GM12878 (cell line): Measurements from ENCODE around the gene DUSP16. TPM values are rescaled to one million over a fixed set of nuclear protein-coding genes. Genes with fewer than 3 reads are reported as not detected.

Experiments used
- ATAC-seq: fragments of 200-7000 bp; cut with Tn5 transposase; 3 replicates; pipeline ENCODE4 v1.9.1; 2020; ENCODE audit warnings: mild to moderate bottlenecking, moderate library complexity
- BruUV-seq: library from RNA; stranded (reverse); fragments of 400-500 nt; replicated peaks from 2 replicates; lab custom pipeline; 2021; lab: Mats Ljungman, UMichigan
- CTCF ChIA-PET: fragments of 300-600 bp; sonication (Branson Sonifier 250); formaldehyde crosslinking; extraction: SDS; loops from one replicate; lab custom pipeline; 2021; ENCODE audit warnings: inconsistent platforms; lab: Yijun Ruan, JAX
- POLR2A ChIA-PET: fragments of 350-600 bp; formaldehyde crosslinking; extraction: SDS; loops from one replicate; lab custom pipeline; 2021; ENCODE audit warnings: inconsistent platforms; lab: Charles Lee
- RAD21 ChIA-PET: fragments of 300-600 bp; sonication (Branson Sonifier 250); formaldehyde crosslinking; loops from one replicate; lab custom pipeline; 2023; ENCODE audit warnings: antibody characterized with exemption; ENCODE audit not compliant: unreplicated experiment; lab: Charles Lee
- SMC1A ChIA-PET: fragments of 300-600 bp; sonication (Branson Sonifier 250); formaldehyde crosslinking; loops from one replicate; lab custom pipeline; 2023; ENCODE audit not compliant: unreplicated experiment, uncharacterized antibody; lab: Charles Lee
- DNase-seq: peaks from one replicate; pipeline ENCODE4 v3.0.0-alpha.2; 2011; ENCODE audit warnings: low read depth, low spot score
- FAIRE-seq: peaks from 3 replicates; lab custom pipeline; 2011; peaks lifted over from hg19 to GRCh38; lab: Jason Lieb, UNC
- H2AFZ ChIP-seq: 2 replicates; pipeline ENCODE4 v1.6.0; 2011; ENCODE audit warnings: low read depth, low read length, control low read depth; ENCODE audit not compliant: control insufficient read depth
- H3K27ac ChIP-seq: 2 replicates; pipeline ENCODE4 v1.5.1; 2011; ENCODE audit warnings: control low read depth; ENCODE audit not compliant: control insufficient read depth, insufficient read depth
- H3K27me3 ChIP-seq, 2 experiments: replicated peaks in 1 of 2; 2 replicates each; pipeline versions ENCODE4 v1.6.0 to v1.6.1; 2011; ENCODE audit warnings: low read length in 1 of 2; ENCODE audit not compliant: control insufficient read depth in 2 of 2, insufficient read depth in 2 of 2
- H3K36me3 ChIP-seq, 2 experiments: 2 replicates each; pipeline ENCODE4 v1.5.1; 2011; ENCODE audit warnings: low read length in 1 of 2; ENCODE audit not compliant: control insufficient read depth in 2 of 2, insufficient read depth in 2 of 2
- H3K4me1 ChIP-seq: 2 replicates; pipeline ENCODE4 v1.6.1; 2011; ENCODE audit warnings: mild to moderate bottlenecking, low read length, moderate library complexity, mixed read lengths; ENCODE audit not compliant: control insufficient read depth, insufficient read depth
- H3K4me2 ChIP-seq: 2 replicates; pipeline ENCODE4 v1.6.0; 2011; ENCODE audit warnings: control low read depth; ENCODE audit not compliant: control insufficient read depth, insufficient read depth
- H3K4me3 ChIP-seq: fragments of 200-600 bp; sonication (generic); 2 replicates; pipeline ENCODE4 v1.5.1; 2016
- H3K79me2 ChIP-seq: 2 replicates; pipeline ENCODE4 v1.6.0; 2011; ENCODE audit warnings: low read length; ENCODE audit not compliant: control insufficient read depth, insufficient read depth
- H3K9ac ChIP-seq: 2 replicates; pipeline ENCODE4 v1.8.0; 2011; ENCODE audit warnings: low read length, control low read depth, mixed read lengths; ENCODE audit not compliant: control insufficient read depth, insufficient read depth
- H3K9me3 ChIP-seq: replicated peaks from 3 replicates; pipeline ENCODE4 v1.5.1; 2011; ENCODE audit warnings: mild to moderate bottlenecking, low read length; ENCODE audit not compliant: control insufficient read depth, insufficient read depth
- H4K20me1 ChIP-seq: 2 replicates; pipeline ENCODE4 v1.6.0; 2011; ENCODE audit not compliant: control insufficient read depth, insufficient read depth
- CEBPB ChIP-seq, 2 experiments: fragments of 150-350 bp in 1 of 2; IDR thresholded peaks; 2 replicates each; pipeline ENCODE4 v1.6.1; 2012 to 2014; ENCODE audit warnings: low read depth in 2 of 2, low read length in 2 of 2, borderline replicate concordance in 1 of 2, inconsistent platforms in 1 of 2
- FOXM1 ChIP-seq: IDR thresholded peaks from 2 replicates; pipeline ENCODE4 v1.6.1; 2012; ENCODE audit warnings: low read depth, mild to moderate bottlenecking, inconsistent platforms, low read length, moderate library complexity
- IRF4 ChIP-seq: IDR thresholded peaks from 2 replicates; pipeline ENCODE4 v1.6.1; 2011; ENCODE audit warnings: low read depth, low read length
- JUND ChIP-seq: IDR thresholded peaks from 2 replicates; pipeline ENCODE4 v1.6.1; 2012; ENCODE audit warnings: low read depth, mild to moderate bottlenecking, low read length, improper control_type of control experiment, moderate library complexity
- MLLT1 ChIP-seq: fragments of 450-650 bp; IDR thresholded peaks from 2 replicates; pipeline ENCODE4 v1.6.1; 2016; ENCODE audit warnings: mild to moderate bottlenecking
- MTA2 ChIP-seq: fragments of 450-650 bp; IDR thresholded peaks from 2 replicates; pipeline ENCODE4 v1.6.1; 2016; ENCODE audit warnings: low read depth, mild to moderate bottlenecking, moderate library complexity
- NRF1 ChIP-seq: conservative IDR thresholded peaks from 2 replicates; pipeline ENCODE4 v1.6.1; 2011; ENCODE audit warnings: mild to moderate bottlenecking, low read depth, low read length, improper control_type of control experiment
- RBBP5 ChIP-seq: fragments of 200-600 bp; sonication (generic); conservative IDR thresholded peaks from 2 replicates; pipeline ENCODE4 v1.6.1; 2016
- SIX5 ChIP-seq: IDR thresholded peaks from 2 replicates; pipeline ENCODE4 v1.6.1; 2011; ENCODE audit warnings: mild to moderate bottlenecking, low read depth, low read length, moderate library complexity; ENCODE audit not compliant: severe bottlenecking
- SMARCA5 ChIP-seq: fragments of 450-650 bp; IDR thresholded peaks from 2 replicates; pipeline ENCODE4 v1.6.1; 2017; ENCODE audit warnings: mild to moderate bottlenecking
- ZNF24 ChIP-seq: fragments of 450-650 bp; IDR thresholded peaks from 2 replicates; pipeline ENCODE4 v1.6.1; 2017; ENCODE audit warnings: antibody characterized with exemption, mild to moderate bottlenecking
- ZNF274 ChIP-seq: IDR thresholded peaks from one replicate; pipeline ENCODE4 v1.8.0; 2011; ENCODE audit not compliant: insufficient read length, insufficient read depth
- ZNF592 ChIP-seq: fragments of 450-650 bp; IDR thresholded peaks from 2 replicates; pipeline ENCODE4 v1.6.1; 2017; ENCODE audit warnings: mild to moderate bottlenecking, moderate library complexity
- WGBS: methylation state at CpG from one replicate; pipeline ENCODE4 v1.1.6; 2016; ENCODE audit warnings: low lambda C conversion rate; ENCODE audit not compliant: insufficient replicate concordance, insufficient coverage; ENCODE audit errors: missing lambda C conversion rate; 5-methylcytosine and 5-hydroxymethylcytosine counted together
- in situ Hi-C: fragments of 300-500 bp; cut with MboI; formaldehyde crosslinking; loops from 9 replicates; pipeline ENCODE4 v1.14.3; 2018; ENCODE audit warnings: mixed read lengths
- intact Hi-C: fragments of 100-400 bp; cut with micrococcal nuclease; formaldehyde crosslinking; loops from one replicate; pipeline ENCODE4 v1.14.2; 2022; ENCODE audit not compliant: unreplicated experiment
- polyA plus RNA-seq, 11 experiments: library from polyadenylated mRNA; depleted of rRNA in 4 of 11; unstranded in 6 of 11; stranded (reverse) in 5 of 11; fragments of >200 nt; fragmentation: Nextera tagmentation in 4 of 11; fragmentation: Illumina TruSeq in 1 of 11; extraction: Ambion mirVana in 4 of 11; extraction: Trizol in 1 of 11; gene quantifications; 1 replicate in 1 of 11; 2 replicates in 10 of 11; pipeline versions ENCODE4 v1.2.1 to v1.2.3, GENCODE V29; 2011 to 2016; ENCODE audit warnings: inconsistent platforms in 2 of 11, missing spikeins in 2 of 11, low read depth in 1 of 11
- total RNA-seq, 4 experiments: library from RNA; depleted of rRNA in 3 of 4; stranded (reverse); fragments of >200 nt in 3 of 4; fragmentation: Illumina TruSeq in 1 of 4; extraction: Trizol in 1 of 4; gene quantifications; 2 replicates each; pipeline versions ENCODE4 v1.2.1 to v1.2.3, GENCODE V29; 2013 to 2021

Gene DUSP16
- total and polyA plus RNA-seq, 10 of the 15 experiments (the other 5 are each of a cell fraction or from before 2014, with no cell fraction given): 3.9 to 75.3 (median 26.8) TPM

GRCh38 chr12:12505544-12506495, 56.8 kb downstream of the DUSP16 start:
- in situ Hi-C loops: no loop called here
- ChIA-PET CTCF (interaction anchor here (0.8 to 5.3 kb wide), 20 partner anchors 12 to 231 kb away, joined by 3 to 72 read pairs (median 4); partner anchors contain the start of genes CREBL2 and DUSP16), RAD21 (interaction anchor here (0.6 to 5.6 kb wide), 21 partner anchors 15 to 950 kb away, joined by 3 to 56 read pairs (median 7); partner anchors contain the start of genes BORCS5 and DUSP16), SMC1A (interaction anchor here (0.7 to 5.6 kb wide), 29 partner anchors 11 to 231 kb away, joined by 3 to 98 read pairs (median 7); partner anchors contain the start of gene DUSP16), POLR2A (interaction anchor here (0.8 to 6.0 kb wide), 23 partner anchors 12 to 188 kb away, joined by 3 to 51 read pairs (median 4); partner anchors contain the start of genes BORCS5 and DUSP16)
- Histone ChIP-seq H3K36me3 (peaks cover 0 to 4% of the 10 kb centered on the region in 2 experiments; a peak in 2 of 4 replicates), H3K9me3 (no peaks in the 10 kb centered on the region; the same call in 2 of the 3 replicates), H3K4me1 (peaks cover 36% of the 10 kb centered on the region), H3K79me2 (peaks cover 47% of the 10 kb centered on the region), H3K9ac (peak overlapping the region; percentile 23; the same call in 1 of the 2 replicates), H3K4me3 (peak overlapping the region; percentile 30), H3K27ac (peak overlapping the region; percentile 80), H2AFZ (peak overlapping the region; percentile 49), H3K27me3 (no peaks in the 10 kb centered on the region), H4K20me1 (no peaks in the 10 kb centered on the region), H3K4me2 (peak overlapping the region; percentile 85)
- peak; percentile 87 for ATAC-seq
- TSS peak; percentile 53 for BruUV-seq
- peak; percentile 94 for DNase-seq
- intact Hi-C loops: loop anchor here (1.0 to 5.0 kb wide), 5 partner anchors 20 to 196 kb away; partner anchors contain the start of genes CREBL2 and DUSP16
- WGBS: 44% methylated on average over 11 of the region's 11 CpGs
- FAIRE-seq: peak; percentile 86
- no peak for TF ChIP-seq ZNF274
- no peak for TF ChIP-seq ZNF592
- TF ChIP-seq NRF1: no peak
- TF ChIP-seq IRF4: peak; percentile 50; the same call in 1 of the 2 replicates
- TF ChIP-seq MTA2: peak; percentile 98
- peak; percentile 93 for TF ChIP-seq ZNF24
- TF ChIP-seq MLLT1: peak; percentile 87
- TF ChIP-seq FOXM1: peak; percentile 85; the same call in 1 of the 2 replicates
- TF ChIP-seq SIX5: no peak
- TF ChIP-seq CEBPB (IDR thresholded peaks at IDR 0.05; ENCODE audit: borderline replicate concordance in 1 of 2, low read depth in 2 of 2, low read length in 2 of 2): no peak
- no peak for TF ChIP-seq SMARCA5
- TF ChIP-seq RBBP5: no peak
- TF ChIP-seq JUND: 0 out of 2 replicates have a peak, but pooled peaks have one; percentile 22
